Thyroid gland (tissue), 4 donors: Measurements from ENCODE around the gene LRIG1.

Source experiments
- POLR2A ChIP-seq, 2 donors: fragments of 450-650 bp; IDR thresholded peaks; one replicate each; pipeline ENCODE4 v1.6.1; 2017; ENCODE audit warnings: antibody characterized with exemption in 2 of 2, mild to moderate bottlenecking in 2 of 2, moderate library complexity in 1 of 2
- TF ChIP-seq, protein P1 (sequence below), 6 experiments: fragments of 200-600 bp in 3 of 6; fragments of 450-650 bp in 3 of 6; sonication (generic) in 3 of 6; IDR thresholded peaks; one replicate each; pipeline ENCODE4 v1.5.1; 2016 to 2019; ENCODE audit warnings: antibody characterized with exemption in 6 of 6, mild to moderate bottlenecking in 2 of 6, inconsistent platforms in 1 of 6, moderate library complexity in 1 of 6

- TF ChIP-seq, protein P1, sequence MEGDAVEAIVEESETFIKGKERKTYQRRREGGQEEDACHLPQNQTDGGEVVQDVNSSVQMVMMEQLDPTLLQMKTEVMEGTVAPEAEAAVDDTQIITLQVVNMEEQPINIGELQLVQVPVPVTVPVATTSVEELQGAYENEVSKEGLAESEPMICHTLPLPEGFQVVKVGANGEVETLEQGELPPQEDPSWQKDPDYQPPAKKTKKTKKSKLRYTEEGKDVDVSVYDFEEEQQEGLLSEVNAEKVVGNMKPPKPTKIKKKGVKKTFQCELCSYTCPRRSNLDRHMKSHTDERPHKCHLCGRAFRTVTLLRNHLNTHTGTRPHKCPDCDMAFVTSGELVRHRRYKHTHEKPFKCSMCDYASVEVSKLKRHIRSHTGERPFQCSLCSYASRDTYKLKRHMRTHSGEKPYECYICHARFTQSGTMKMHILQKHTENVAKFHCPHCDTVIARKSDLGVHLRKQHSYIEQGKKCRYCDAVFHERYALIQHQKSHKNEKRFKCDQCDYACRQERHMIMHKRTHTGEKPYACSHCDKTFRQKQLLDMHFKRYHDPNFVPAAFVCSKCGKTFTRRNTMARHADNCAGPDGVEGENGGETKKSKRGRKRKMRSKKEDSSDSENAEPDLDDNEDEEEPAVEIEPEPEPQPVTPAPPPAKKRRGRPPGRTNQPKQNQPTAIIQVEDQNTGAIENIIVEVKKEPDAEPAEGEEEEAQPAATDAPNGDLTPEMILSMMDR (IDR thresholded peaks at IDR 0.05): peak in 3 of 6 experiments; percentile 32 to 58 (median 40)
- peak; percentile 37 to 92 for TF ChIP-seq POLR2A (IDR thresholded peaks at IDR 0.05)
These were observed at the start of gene LRIG1 for GRCh38 chr3:66500576-66501482.
